ENCODE data around the gene PYROXD2. TPM values are rescaled to one million over a fixed set of nuclear protein-coding genes. Genes with fewer than 3 reads are reported as not detected.

The PYROXD2 gene
- total RNA-seq, 1 experiment from 2014 or later = 8.1 TPM

DNA sequence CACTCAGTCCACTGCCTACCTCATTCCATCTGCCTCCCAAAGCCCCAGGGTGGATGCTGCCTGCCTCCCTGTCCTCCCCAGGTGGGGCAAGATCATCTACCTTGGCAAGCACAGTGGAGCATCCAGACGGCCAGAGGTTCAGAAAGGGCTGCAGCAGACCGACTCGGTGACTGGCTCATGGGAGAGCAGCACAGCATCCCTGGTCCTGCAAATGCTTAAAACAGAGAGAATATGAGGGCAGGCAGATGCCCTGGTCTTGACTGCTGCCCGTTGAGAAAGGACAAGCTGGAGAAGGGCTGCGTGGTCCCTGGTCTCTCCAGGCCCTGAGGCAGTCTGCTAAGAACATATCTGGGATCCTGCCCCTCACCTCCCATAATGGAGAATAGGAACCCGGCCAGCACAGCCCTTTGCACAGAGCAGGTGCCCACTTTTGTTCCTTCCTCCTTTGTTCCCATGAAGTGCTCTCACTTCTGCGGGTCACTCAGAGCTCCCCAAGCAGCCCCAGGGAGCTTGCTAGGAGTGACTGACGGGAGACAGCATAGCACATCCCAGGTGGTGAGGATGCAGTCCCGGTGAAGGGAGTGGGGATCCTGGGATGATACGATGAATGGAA is 30.3 kb upstream of the PYROXD2 start:
- DNase-seq (ENCODE audit: low spot score) = no peak

DNA sequence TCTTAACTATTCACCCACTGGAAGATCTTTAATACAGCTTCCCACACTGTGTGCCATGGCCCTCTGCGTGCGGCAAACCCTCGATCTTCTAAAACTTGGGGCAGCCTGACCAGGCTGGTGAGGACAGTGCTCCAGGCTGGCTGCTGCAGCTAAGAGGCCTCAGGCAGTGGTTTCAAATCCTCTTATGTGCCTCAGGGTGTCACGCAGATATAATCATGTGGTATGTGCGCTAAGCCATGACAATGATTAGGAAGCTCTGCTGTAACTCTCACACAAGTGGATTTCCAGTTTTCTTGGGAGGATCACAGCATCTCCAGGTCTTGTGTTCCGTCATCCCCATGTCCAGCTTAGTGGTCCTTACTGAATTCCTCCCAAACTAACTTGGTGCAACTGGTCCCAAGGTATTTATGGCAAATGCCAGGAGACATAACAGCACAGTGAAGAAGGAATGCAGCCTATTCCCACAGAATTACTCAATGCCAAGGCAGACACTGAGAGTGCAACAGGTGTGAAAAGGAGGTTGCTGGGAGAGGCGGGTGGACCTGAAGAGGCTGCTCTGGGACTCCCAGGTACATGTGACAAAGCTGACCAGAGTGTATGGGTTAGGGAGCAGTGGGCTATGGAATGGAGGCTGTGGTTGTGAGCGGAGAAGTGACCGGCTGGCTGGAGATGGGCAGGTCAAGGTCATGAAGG is 29.5 kb upstream of the PYROXD2 start:
- ATAC-seq (no peak), DNase-seq (ENCODE audit: low spot score) (no peak)
- Mint-ChIP-seq H3K36me3 (peaks cover 48% of the 10 kb centered on the region), H3K9me3 (peaks cover 14% of the 10 kb centered on the region), H3K27ac (peak overlapping the region; percentile 7; the same call in 1 of the 2 replicates), H3K4me1 (0 out of 2 replicates have a peak, but pooled peaks cover 4% of the 10 kb centered on the region), H3K27me3 (ENCODE audit: low read depth) (no peaks in the 10 kb centered on the region), H3K4me3 (peak overlapping the region; percentile 6; the same call in 1 of the 2 replicates)
- CTCF ChIA-PET = interaction anchor here (1.2 to 1.3 kb wide), 2 partner anchors 19 to 21 kb away, joined by 4 to 5 read pairs; no protein-coding TSS in a partner anchor
- POLR2A ChIA-PET = no interaction called here
- TF ChIP-seq, protein P1, sequence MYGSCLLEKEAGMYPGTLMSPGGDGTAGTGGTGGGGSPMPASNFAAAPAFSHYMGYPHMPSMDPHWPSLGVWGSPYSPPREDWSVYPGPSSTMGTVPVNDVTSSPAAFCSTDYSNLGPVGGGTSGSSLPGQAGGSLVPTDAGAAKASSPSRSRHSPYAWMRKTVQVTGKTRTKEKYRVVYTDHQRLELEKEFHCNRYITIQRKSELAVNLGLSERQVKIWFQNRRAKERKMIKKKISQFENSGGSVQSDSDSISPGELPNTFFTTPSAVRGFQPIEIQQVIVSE (CRISPR knock-in tag; IDR thresholded peaks at IDR 0.05; ENCODE audit: borderline replicate concordance) = no peak
- TF ChIP-seq NFATC4 (CRISPR knock-in tag; IDR thresholded peaks at IDR 0.05) (no peak), ZNF232 (CRISPR knock-in tag; IDR thresholded peaks at IDR 0.05) (no peak), ETV6 (CRISPR knock-in tag; IDR thresholded peaks at IDR 0.05) (no peak), ZBTB21 (CRISPR knock-in tag; IDR thresholded peaks at IDR 0.05; ENCODE audit: borderline replicate concordance) (no peak), FOXJ3 (CRISPR knock-in tag; IDR thresholded peaks at IDR 0.05; ENCODE audit: borderline replicate concordance) (no peak), MYBL2 (CRISPR knock-in tag; IDR thresholded peaks at IDR 0.05) (no peak), TEAD1 (CRISPR knock-in tag; IDR thresholded peaks at IDR 0.05) (no peak), ZNF138 (CRISPR knock-in tag; conservative IDR thresholded peaks at IDR 0.05) (no peak), GTF2I (CRISPR knock-in tag; conservative IDR thresholded peaks at IDR 0.05) (no peak), CREM (CRISPR knock-in tag; IDR thresholded peaks at IDR 0.05) (no peak)
- TF ChIP-seq, protein P2, sequence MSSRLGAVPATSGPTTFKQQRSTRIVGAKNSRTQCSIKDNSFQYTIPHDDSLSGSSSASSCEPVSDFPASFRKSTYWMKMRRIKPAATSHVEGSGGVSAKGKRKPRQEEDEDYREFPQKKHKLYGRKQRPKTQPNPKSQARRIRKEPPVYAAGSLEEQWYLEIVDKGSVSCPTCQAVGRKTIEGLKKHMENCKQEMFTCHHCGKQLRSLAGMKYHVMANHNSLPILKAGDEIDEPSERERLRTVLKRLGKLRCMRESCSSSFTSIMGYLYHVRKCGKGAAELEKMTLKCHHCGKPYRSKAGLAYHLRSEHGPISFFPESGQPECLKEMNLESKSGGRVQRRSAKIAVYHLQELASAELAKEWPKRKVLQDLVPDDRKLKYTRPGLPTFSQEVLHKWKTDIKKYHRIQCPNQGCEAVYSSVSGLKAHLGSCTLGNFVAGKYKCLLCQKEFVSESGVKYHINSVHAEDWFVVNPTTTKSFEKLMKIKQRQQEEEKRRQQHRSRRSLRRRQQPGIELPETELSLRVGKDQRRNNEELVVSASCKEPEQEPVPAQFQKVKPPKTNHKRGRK (CRISPR knock-in tag; IDR thresholded peaks at IDR 0.05; ENCODE audit: borderline replicate concordance) = no peak
- TF ChIP-seq, protein P3, sequence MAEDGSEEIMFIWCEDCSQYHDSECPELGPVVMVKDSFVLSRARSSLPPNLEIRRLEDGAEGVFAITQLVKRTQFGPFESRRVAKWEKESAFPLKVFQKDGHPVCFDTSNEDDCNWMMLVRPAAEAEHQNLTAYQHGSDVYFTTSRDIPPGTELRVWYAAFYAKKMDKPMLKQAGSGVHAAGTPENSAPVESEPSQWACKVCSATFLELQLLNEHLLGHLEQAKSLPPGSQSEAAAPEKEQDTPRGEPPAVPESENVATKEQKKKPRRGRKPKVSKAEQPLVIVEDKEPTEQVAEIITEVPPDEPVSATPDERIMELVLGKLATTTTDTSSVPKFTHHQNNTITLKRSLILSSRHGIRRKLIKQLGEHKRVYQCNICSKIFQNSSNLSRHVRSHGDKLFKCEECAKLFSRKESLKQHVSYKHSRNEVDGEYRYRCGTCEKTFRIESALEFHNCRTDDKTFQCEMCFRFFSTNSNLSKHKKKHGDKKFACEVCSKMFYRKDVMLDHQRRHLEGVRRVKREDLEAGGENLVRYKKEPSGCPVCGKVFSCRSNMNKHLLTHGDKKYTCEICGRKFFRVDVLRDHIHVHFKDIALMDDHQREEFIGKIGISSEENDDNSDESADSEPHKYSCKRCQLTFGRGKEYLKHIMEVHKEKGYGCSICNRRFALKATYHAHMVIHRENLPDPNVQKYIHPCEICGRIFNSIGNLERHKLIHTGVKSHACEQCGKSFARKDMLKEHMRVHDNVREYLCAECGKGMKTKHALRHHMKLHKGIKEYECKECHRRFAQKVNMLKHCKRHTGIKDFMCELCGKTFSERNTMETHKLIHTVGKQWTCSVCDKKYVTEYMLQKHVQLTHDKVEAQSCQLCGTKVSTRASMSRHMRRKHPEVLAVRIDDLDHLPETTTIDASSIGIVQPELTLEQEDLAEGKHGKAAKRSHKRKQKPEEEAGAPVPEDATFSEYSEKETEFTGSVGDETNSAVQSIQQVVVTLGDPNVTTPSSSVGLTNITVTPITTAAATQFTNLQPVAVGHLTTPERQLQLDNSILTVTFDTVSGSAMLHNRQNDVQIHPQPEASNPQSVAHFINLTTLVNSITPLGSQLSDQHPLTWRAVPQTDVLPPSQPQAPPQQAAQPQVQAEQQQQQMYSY (CRISPR knock-in tag; IDR thresholded peaks at IDR 0.05) = no peak
- TF ChIP-seq, protein P4, sequence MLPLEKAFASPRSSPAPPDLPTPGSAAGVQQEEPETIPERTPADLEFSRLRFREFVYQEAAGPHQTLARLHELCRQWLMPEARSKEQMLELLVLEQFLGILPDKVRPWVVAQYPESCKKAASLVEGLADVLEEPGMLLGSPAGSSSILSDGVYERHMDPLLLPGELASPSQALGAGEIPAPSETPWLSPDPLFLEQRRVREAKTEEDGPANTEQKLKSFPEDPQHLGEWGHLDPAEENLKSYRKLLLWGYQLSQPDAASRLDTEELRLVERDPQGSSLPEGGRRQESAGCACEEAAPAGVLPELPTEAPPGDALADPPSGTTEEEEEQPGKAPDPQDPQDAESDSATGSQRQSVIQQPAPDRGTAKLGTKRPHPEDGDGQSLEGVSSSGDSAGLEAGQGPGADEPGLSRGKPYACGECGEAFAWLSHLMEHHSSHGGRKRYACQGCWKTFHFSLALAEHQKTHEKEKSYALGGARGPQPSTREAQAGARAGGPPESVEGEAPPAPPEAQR (CRISPR knock-in tag; IDR thresholded peaks at IDR 0.05) = no peak
- TF ChIP-seq, protein P5, sequence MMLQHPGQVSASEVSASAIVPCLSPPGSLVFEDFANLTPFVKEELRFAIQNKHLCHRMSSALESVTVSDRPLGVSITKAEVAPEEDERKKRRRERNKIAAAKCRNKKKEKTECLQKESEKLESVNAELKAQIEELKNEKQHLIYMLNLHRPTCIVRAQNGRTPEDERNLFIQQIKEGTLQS (CRISPR knock-in tag; conservative IDR thresholded peaks at IDR 0.05) = no peak

More for the DNA sequence above, 30.3 kb upstream of the PYROXD2 start:
- TF ChIP-seq, protein P6, sequence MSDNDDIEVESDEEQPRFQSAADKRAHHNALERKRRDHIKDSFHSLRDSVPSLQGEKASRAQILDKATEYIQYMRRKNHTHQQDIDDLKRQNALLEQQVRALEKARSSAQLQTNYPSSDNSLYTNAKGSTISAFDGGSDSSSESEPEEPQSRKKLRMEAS (CRISPR knock-in tag; IDR thresholded peaks at IDR 0.05) = no peak
- Mint-ChIP-seq H3K27ac (peak overlapping the region; percentile 36; the same call in 1 of the 2 replicates), H3K4me1 (0 out of 2 replicates have a peak, but pooled peaks cover 4% of the 10 kb centered on the region), H3K4me3 (peak overlapping the region; percentile 77), H3K9me3 (peaks cover 6% of the 10 kb centered on the region; the same call in 1 of the 2 replicates), H3K36me3 (peaks cover 39% of the 10 kb centered on the region), H3K27me3 (ENCODE audit: low read depth) (no peaks in the 10 kb centered on the region)
- ChIA-PET POLR2A (no interaction called here), CTCF (interaction anchor here (1.2 kb wide), 2 partner anchors 19 to 22 kb away, joined by 4 to 5 read pairs; no protein-coding TSS in a partner anchor)
- ATAC-seq = no peak

Data from WTC11 (cell line).